Colonic mucosa (tissue), 4 donors: ENCODE measurements around the gene GRID1. TPM values are rescaled to one million over a fixed set of nuclear protein-coding genes. Genes with fewer than 3 reads are reported as not detected.

Source experiments
- DNase-seq: peaks from one replicate; pipeline ENCODE4 v3.0.0-alpha.2; 2020
- H3K27ac ChIP-seq: fragments of 200-600 bp; one replicate; pipeline ENCODE4 v1.8.0; 2021
- H3K27me3 ChIP-seq: fragments of 200-600 bp; one replicate; pipeline ENCODE4 v1.8.0; 2021
- H3K36me3 ChIP-seq: fragments of 200-600 bp; one replicate; pipeline ENCODE4 v1.8.0; 2021
- H3K4me1 ChIP-seq: fragments of 200-600 bp; one replicate; pipeline ENCODE4 v1.8.0; 2021; ENCODE audit warnings: mild to moderate bottlenecking
- H3K4me3 ChIP-seq: fragments of 200-600 bp; one replicate; pipeline ENCODE4 v1.8.0; 2021
- H3K9ac ChIP-seq, 2 donors: one replicate each; pipeline ENCODE4 v1.7.0; 2013; ENCODE audit warnings: control low read depth in 2 of 2, low read depth in 2 of 2, low read length in 2 of 2
- H3K9me3 ChIP-seq: fragments of 200-600 bp; one replicate; pipeline ENCODE4 v1.8.0; 2021
- intact Hi-C: fragments of 100-400 bp; cut with DNase I; formaldehyde crosslinking; loops from one replicate; pipeline ENCODE4 v1.14.1; 2022
- total RNA-seq, 2 donors: library from RNA; stranded (reverse); fragmentation: NEBNext Ultra II Directional in 1 of 2; extraction: Animal tissue kit (Norgen Biotek cat#: 25700) in 1 of 2; gene quantifications; one replicate each; pipeline ENCODE4 v1.2.1, GENCODE V29; 2021
- TF ChIP-seq, protein P1 (sequence below): fragments of 200-600 bp; IDR thresholded peaks from one replicate; pipeline ENCODE4 v1.8.0; 2022; ENCODE audit warnings: antibody characterized with exemption, mild to moderate bottlenecking
- donor health status: healthy.
- donor health status: DM: no; HTN: no; CAD: no.
- donor health status: DM: no; HTN: no; CAD: no.

The GRID1 gene
- total RNA-seq, 2 donors from 2014 or later, result 0.30 to 0.37 TPM

- Histone ChIP-seq H3K9me3 (no peaks in the 10 kb centered on the region), H3K4me1 (no peaks in the 10 kb centered on the region), H3K36me3 (no peaks in the 10 kb centered on the region), H3K4me3 (no peak overlapping the region), H3K27ac (no peak overlapping the region), H3K9ac (no peak overlapping the region), H3K27me3 (no peaks in the 10 kb centered on the region)
- TF ChIP-seq, protein P1, sequence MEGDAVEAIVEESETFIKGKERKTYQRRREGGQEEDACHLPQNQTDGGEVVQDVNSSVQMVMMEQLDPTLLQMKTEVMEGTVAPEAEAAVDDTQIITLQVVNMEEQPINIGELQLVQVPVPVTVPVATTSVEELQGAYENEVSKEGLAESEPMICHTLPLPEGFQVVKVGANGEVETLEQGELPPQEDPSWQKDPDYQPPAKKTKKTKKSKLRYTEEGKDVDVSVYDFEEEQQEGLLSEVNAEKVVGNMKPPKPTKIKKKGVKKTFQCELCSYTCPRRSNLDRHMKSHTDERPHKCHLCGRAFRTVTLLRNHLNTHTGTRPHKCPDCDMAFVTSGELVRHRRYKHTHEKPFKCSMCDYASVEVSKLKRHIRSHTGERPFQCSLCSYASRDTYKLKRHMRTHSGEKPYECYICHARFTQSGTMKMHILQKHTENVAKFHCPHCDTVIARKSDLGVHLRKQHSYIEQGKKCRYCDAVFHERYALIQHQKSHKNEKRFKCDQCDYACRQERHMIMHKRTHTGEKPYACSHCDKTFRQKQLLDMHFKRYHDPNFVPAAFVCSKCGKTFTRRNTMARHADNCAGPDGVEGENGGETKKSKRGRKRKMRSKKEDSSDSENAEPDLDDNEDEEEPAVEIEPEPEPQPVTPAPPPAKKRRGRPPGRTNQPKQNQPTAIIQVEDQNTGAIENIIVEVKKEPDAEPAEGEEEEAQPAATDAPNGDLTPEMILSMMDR, result no peak
- intact Hi-C loops, result no loop called here
- DNase-seq, result no peak
These were observed 17.1 kb downstream of the GRID1 start for GRCh38 chr10:86349474-86349873.

DNA sequence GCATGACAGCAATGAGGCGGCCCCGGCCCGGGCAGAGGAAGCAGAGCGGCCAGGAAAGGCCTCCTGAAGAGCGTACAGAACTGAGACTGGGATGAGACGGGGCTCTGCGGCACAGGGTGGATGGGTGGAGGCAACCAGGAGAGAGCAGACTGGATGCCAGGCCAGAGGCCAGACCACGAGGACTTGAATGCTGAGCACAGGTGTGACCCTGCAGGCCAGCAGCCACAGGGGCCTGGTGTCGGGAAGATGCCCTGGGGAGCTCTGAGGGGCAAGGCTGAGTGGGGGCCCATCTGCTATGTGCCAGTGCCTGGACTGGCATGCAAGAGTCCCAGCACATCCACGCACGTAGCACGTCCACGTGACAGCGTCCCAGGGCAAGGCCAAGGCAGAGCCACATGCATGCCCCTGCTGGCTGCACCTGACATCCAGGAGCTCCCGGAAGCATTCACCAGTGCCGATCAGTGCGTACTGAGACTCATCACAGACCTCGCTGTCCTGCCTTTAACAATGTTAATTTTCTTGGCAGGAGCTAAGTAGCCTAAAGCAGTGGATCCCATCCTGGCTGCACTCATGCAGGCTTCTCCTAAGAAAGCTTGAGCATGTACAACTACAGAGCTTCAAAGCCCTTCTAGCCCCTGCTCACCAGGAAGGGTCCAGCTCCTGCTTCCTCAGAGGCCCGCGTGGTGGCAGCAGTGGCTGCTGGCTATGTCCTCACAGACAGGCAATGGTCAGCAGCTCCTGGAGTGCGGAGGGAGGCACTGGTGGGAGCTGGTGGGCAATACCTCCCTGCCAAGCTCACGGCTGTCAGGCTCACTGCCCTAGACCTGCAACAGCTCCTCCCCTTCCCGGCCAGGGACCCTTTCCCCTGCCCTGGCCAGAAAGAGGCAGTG lies 18.0 kb downstream of the GRID1 start:
- DNase-seq, result no peak
- Histone ChIP-seq H3K27me3 (no peaks in the 10 kb centered on the region), H3K9me3 (no peaks in the 10 kb centered on the region), H3K27ac (no peak overlapping the region), H3K4me1 (no peaks in the 10 kb centered on the region), H3K9ac (no peak overlapping the region), H3K36me3 (no peaks in the 10 kb centered on the region), H3K4me3 (no peak overlapping the region)
- intact Hi-C loops, result no loop called here
- TF ChIP-seq, protein P1, result no peak

- no peaks in the 10 kb centered on the region for H3K36me3 ChIP-seq
- no peak overlapping the region for H3K4me3 ChIP-seq
- intact Hi-C loops, result no loop called here
- no peak for DNase-seq
- TF ChIP-seq, protein P1, result no peak
- no peak overlapping the region for H3K27ac ChIP-seq
- H3K4me1 ChIP-seq, result no peaks in the 10 kb centered on the region
- H3K9ac ChIP-seq, result no peak overlapping the region
- H3K9me3 ChIP-seq, result no peaks in the 10 kb centered on the region
- no peaks in the 10 kb centered on the region for H3K27me3 ChIP-seq
These were observed 18.7 kb downstream of the GRID1 start for GRCh38 chr10:86347856-86348255.

DNA sequence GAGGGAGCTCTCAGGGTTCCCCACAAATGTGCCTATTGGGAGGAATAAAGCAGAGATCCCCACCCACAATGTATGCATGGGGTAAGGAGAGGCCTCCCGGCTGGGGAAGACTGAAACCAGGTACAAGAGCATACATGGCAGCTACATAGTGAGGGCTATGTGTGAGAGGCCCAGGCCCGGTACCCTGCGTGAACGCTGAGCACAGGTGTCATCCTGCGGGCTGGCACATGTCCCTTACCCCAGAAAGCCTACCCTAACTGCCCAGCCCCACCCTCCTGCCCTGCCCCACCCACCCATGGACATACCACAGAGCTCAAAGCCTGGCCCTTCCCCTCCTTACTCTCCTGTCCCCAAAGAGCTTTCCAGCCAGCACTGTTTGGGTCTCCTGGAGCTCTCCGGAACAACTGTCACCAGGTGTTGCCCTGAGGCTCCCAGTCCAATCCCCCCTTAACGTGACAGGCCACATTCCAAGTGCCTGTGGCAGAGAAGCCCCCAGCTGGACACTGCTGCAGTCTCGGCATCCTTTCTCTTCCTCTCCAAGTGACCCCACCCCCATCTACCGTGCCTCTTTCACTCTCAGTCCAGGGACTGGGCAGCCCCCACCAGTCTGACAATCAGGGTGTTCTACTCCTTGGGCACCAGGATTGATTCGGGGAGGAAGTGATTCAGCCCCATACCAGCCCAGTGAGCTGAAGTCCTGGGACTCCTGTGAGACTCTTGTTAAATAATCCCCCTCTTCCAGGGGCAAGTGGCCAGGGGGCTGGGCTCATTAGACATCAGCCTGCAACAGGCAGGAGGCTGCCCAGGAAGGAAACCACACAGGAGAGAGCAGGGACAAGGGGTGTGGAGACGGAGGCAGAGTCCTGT lies 19.6 kb downstream of the GRID1 start:
- intact Hi-C loops, result no loop called here
- H3K9me3 ChIP-seq, result no peaks in the 10 kb centered on the region
- H3K9ac ChIP-seq, result no peak overlapping the region
- no peaks in the 10 kb centered on the region for H3K27me3 ChIP-seq
- no peak for DNase-seq
- H3K27ac ChIP-seq, result no peak overlapping the region
- TF ChIP-seq, protein P1, result no peak
- no peaks in the 10 kb centered on the region for H3K36me3 ChIP-seq
- no peak overlapping the region for H3K4me3 ChIP-seq
- H3K4me1 ChIP-seq, result no peaks in the 10 kb centered on the region

- no peak for DNase-seq
These were observed 20.5 kb downstream of the GRID1 start for GRCh38 chr10:86345859-86346798.

More at GRCh38 chr10:86345859-86346798, 20.5 kb downstream of the GRID1 start:
- no peak overlapping the region for H3K4me3 ChIP-seq
- no peaks in the 10 kb centered on the region for H3K9me3 ChIP-seq
- no peak overlapping the region for H3K27ac ChIP-seq
- H3K27me3 ChIP-seq, result no peaks in the 10 kb centered on the region
- no peaks in the 10 kb centered on the region for H3K36me3 ChIP-seq
- intact Hi-C loops, result no loop called here
- no peak overlapping the region for H3K9ac ChIP-seq
- TF ChIP-seq, protein P1, result no peak
- H3K4me1 ChIP-seq, result no peaks in the 10 kb centered on the region
